Neural progenitor cell (in vitro differentiated cells): ENCODE data around the gene SLC39A1. TPM values are rescaled to one million over a fixed set of nuclear protein-coding genes. Genes with fewer than 3 reads are reported as not detected.
A peak's percentile ranks its signal among the peaks of the same experiment; 100 is the strongest.

ENCODE experiments used
- DNase-seq: peaks from one replicate; pipeline ENCODE4 v3.0.0-alpha.2; 2016; ENCODE audit warnings: low spot score
- H2AFZ ChIP-seq: fragments of 200-600 bp; sonication (generic); replicated peaks from 2 replicates; pipeline ENCODE4 v1.6.1; 2016; ENCODE audit warnings: antibody characterized with exemption
- H3F3A ChIP-seq: fragments of 200-600 bp; sonication (generic); 2 replicates; pipeline ENCODE4 v1.6.1; 2016; ENCODE audit warnings: antibody characterized with exemption, low read depth
- H3K27ac ChIP-seq: fragments of 200-600 bp; sonication (generic); 2 replicates; pipeline ENCODE4 v1.5.1; 2016; ENCODE audit warnings: mild to moderate bottlenecking
- H3K27me3 ChIP-seq: fragments of 200-600 bp; sonication (generic); 2 replicates; pipeline ENCODE4 v1.6.1; 2016; ENCODE audit warnings: mild to moderate bottlenecking, moderate library complexity
- H3K36me3 ChIP-seq: fragments of 200-600 bp; sonication (generic); 2 replicates; pipeline ENCODE4 v1.5.1; 2016
- H3K4me1 ChIP-seq: fragments of 200-600 bp; sonication (generic); 2 replicates; pipeline ENCODE4 v1.6.1; 2016; ENCODE audit warnings: mixed run types
- H3K4me2 ChIP-seq: fragments of 200-600 bp; sonication (generic); 2 replicates; pipeline ENCODE4 v1.6.1; 2016
- H3K4me3 ChIP-seq: fragments of 200-600 bp; sonication (generic); 2 replicates; pipeline ENCODE4 v1.5.1; 2016
- H3K79me2 ChIP-seq: fragments of 200-600 bp; sonication (generic); 2 replicates; pipeline ENCODE4 v1.6.1; 2016; ENCODE audit warnings: low read depth
- H3K9ac ChIP-seq: fragments of 200-600 bp; sonication (generic); 2 replicates; pipeline ENCODE4 v1.6.1; 2016
- H3K9me3 ChIP-seq: fragments of 200-600 bp; sonication (generic); 2 replicates; pipeline ENCODE4 v1.5.1; 2016; ENCODE audit warnings: low read depth
- H4K20me1 ChIP-seq: fragments of 200-600 bp; sonication (generic); 2 replicates; pipeline ENCODE4 v1.6.1; 2016; ENCODE audit warnings: low read depth
- H3K27ac Mint-ChIP-seq: 3 replicates; pipeline ENCODE4 v1.8.0; 2021; ENCODE audit warnings: mixed read lengths
- H3K27me3 Mint-ChIP-seq: 2 replicates; pipeline ENCODE4 v1.8.0; 2022; ENCODE audit warnings: low read depth, mild to moderate bottlenecking, inconsistent platforms, moderate library complexity, mixed read lengths; ENCODE audit not compliant: insufficient read depth
- H3K36me3 Mint-ChIP-seq: 3 replicates; pipeline ENCODE4 v1.8.0; 2021; ENCODE audit warnings: mixed read lengths
- H3K4me1 Mint-ChIP-seq: 3 replicates; pipeline ENCODE4 v1.8.0; 2021; ENCODE audit warnings: mixed read lengths
- H3K4me3 Mint-ChIP-seq: 3 replicates; pipeline ENCODE4 v1.8.0; 2021; ENCODE audit warnings: mild to moderate bottlenecking, moderate library complexity, mixed read lengths
- H3K9me3 Mint-ChIP-seq: 3 replicates; pipeline ENCODE4 v1.8.0; 2020; ENCODE audit warnings: mixed read lengths
- CTCF ChIP-seq: fragments of 200-600 bp; sonication (generic); IDR thresholded peaks from 2 replicates; pipeline ENCODE4 v1.5.1; 2017; ENCODE audit warnings: antibody characterized with exemption, mild to moderate bottlenecking
- EZH2 ChIP-seq: fragments of 200-600 bp; sonication (generic); IDR thresholded peaks from 2 replicates; pipeline ENCODE4 v1.6.1; 2017; ENCODE audit warnings: antibody characterized with exemption, mild to moderate bottlenecking, moderate library complexity
- EZH2phosphoT487 ChIP-seq: fragments of 200-600 bp; sonication (generic); IDR thresholded peaks from 2 replicates; pipeline ENCODE4 v1.6.1; 2017; ENCODE audit warnings: antibody characterized with exemption
- total RNA-seq: library from RNA; depleted of rRNA; stranded (reverse); fragments of >200 nt; gene quantifications from 2 replicates; pipeline ENCODE4 v1.2.3, GENCODE V29; 2015; ENCODE audit warnings: low replicate concordance

SLC39A1 gene
- total RNA-seq, 1 donor from 2014 or later: 73.2 TPM

- no peaks in the 10 kb centered on the region for H3K9me3 ChIP-seq
- H3K27ac ChIP-seq: peak within 1 kb of the TSS; percentile 81
- H3K4me2 ChIP-seq: peak within 1 kb of the TSS; percentile 92
- Mint-ChIP-seq H3K36me3 (peaks cover 15% of the 10 kb centered on the region), H3K9me3 (no peaks in the 10 kb centered on the region), H3K4me1 (peaks cover 45% of the 10 kb centered on the region), H3K27ac (peak within 1 kb of the TSS; percentile 97), H3K27me3 (peaks cover 11% of the 10 kb centered on the region), H3K4me3 (peak within 1 kb of the TSS; percentile 100)
- no peaks in the 10 kb centered on the region for H3K27me3 ChIP-seq
- H2AFZ ChIP-seq: peak within 1 kb of the TSS; percentile 38
- H3K9ac ChIP-seq: peak within 1 kb of the TSS; percentile 94
- H3K36me3 ChIP-seq: no peaks in the 10 kb centered on the region
- peaks cover 29% of the 10 kb centered on the region for H3K4me1 ChIP-seq
- peak within 1 kb of the TSS; percentile 92 for H3K4me3 ChIP-seq
- peak; percentile 99 for DNase-seq
- H4K20me1 ChIP-seq: peaks cover 49% of the 10 kb centered on the region
- H3F3A ChIP-seq: peaks cover 23% of the 10 kb centered on the region
- TF ChIP-seq EZH2phosphoT487: no peak
- no peak for TF ChIP-seq EZH2
- TF ChIP-seq CTCF: no peak
- H3K79me2 ChIP-seq: peaks cover 80% of the 10 kb centered on the region
These were observed 5.0 kb downstream of the SLC39A1 start, which contains the start of gene CRTC2 for GRCh38 chr1:153958111-153958960. CRTC2 (minus strand) TSS chr1:153958612; CDS start chr1:153958497, 115 bp downstream.

DNA sequence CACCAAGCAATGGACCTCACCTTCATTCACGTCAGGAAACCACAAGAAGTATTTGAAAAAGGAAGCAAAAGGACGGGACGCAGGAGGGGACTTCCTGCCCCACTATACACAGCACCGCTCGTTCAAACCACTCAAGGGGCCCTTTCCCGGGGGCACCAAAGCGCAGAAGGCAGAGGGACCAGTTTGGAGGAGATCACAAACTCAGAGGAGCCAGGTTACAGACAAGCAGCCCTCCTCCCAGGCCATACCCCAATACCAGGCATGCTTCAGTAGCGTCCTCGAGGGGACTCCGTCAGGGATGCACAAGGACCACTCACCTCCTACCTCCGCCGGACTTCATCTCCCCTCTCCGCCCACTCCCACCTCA is 5.6 kb downstream of the SLC39A1 start:
- peak overlapping the region; percentile 97 for H3K27ac Mint-ChIP-seq
- Histone ChIP-seq H3K4me3 (peak overlapping the region; percentile 92), H3K9me3 (no peaks in the 10 kb centered on the region), H3K79me2 (peaks cover 77% of the 10 kb centered on the region), H3K4me2 (peak overlapping the region; percentile 92), H3K9ac (peak overlapping the region; percentile 94), H4K20me1 (peaks cover 51% of the 10 kb centered on the region), H2AFZ (peak overlapping the region; percentile 38), H3K36me3 (no peaks in the 10 kb centered on the region), H3F3A (peaks cover 23% of the 10 kb centered on the region), H3K27ac (peak overlapping the region; percentile 81), H3K4me1 (peaks cover 29% of the 10 kb centered on the region), H3K27me3 (no peaks in the 10 kb centered on the region)
- DNase-seq: no peak
- H3K27me3 Mint-ChIP-seq: peaks cover 11% of the 10 kb centered on the region
- peaks cover 15% of the 10 kb centered on the region for H3K36me3 Mint-ChIP-seq
- H3K4me1 Mint-ChIP-seq: peaks cover 43% of the 10 kb centered on the region
- TF ChIP-seq CTCF: no peak
- no peak for TF ChIP-seq EZH2phosphoT487
- H3K4me3 Mint-ChIP-seq: peak overlapping the region; percentile 100
- no peaks in the 10 kb centered on the region for H3K9me3 Mint-ChIP-seq

DNA sequence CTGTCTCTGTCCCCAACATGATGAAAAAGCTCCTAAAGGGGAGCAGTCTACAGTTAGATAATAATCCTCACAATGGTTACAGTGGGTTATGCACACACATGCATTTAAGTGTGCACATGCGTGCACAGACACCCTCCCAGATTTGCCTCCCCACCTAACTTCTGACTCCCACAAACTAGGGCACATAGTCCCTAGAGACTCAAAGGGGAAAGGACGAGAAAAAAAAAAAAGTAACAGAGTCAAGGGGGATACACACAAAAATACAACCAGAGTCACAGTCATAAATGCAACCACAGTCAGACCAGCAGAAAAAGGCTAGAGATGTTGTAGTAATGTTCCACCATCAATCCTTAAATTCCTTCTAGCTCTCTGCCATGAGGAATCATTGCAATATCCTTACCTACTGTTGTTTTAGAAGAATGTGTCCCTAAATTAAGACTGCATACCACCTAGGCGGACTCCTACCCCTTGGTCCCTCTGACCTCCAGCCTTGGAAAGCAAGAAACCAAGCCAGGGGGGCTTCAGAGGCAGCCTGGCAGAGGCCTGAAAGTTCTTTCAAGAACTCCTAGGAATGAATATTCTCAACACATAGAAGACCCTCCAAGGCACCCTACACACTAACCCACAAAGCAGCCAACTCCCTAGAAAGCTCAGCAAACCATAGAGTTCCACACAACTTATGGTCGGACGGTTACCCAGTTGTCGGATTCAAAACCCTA is 6.2 kb downstream of the SLC39A1 start:
- Histone ChIP-seq H3K27ac (no peak overlapping the region), H2AFZ (no peak overlapping the region), H3K79me2 (peaks cover 71% of the 10 kb centered on the region), H3F3A (peaks cover 23% of the 10 kb centered on the region), H3K4me3 (peak overlapping the region; percentile 92), H3K4me1 (peaks cover 29% of the 10 kb centered on the region), H3K9me3 (no peaks in the 10 kb centered on the region), H3K9ac (peak overlapping the region; percentile 94), H3K36me3 (no peaks in the 10 kb centered on the region), H3K27me3 (no peaks in the 10 kb centered on the region), H4K20me1 (peaks cover 51% of the 10 kb centered on the region), H3K4me2 (peak overlapping the region; percentile 92)
- peaks cover 15% of the 10 kb centered on the region for H3K36me3 Mint-ChIP-seq
- no peaks in the 10 kb centered on the region for H3K9me3 Mint-ChIP-seq
- peaks cover 11% of the 10 kb centered on the region for H3K27me3 Mint-ChIP-seq
- H3K27ac Mint-ChIP-seq: peak overlapping the region; percentile 97
- H3K4me3 Mint-ChIP-seq: peak overlapping the region; percentile 100
- H3K4me1 Mint-ChIP-seq: peaks cover 37% of the 10 kb centered on the region
- DNase-seq: no peak
- TF ChIP-seq EZH2phosphoT487 (no peak), EZH2 (no peak), CTCF (no peak)
